Effector CD4-positive, alpha-beta T cell (primary cell): ENCODE data around the gene HSPG2.
"Not testable (repeated sequence)": the region's sequence is repeated elsewhere in the genome, so short reads cannot be mapped to it uniquely, and the experiment has no call there.

Experiments
- DNase-seq: peaks from one replicate; pipeline ENCODE4 v3.0.0-alpha.2; 2020

The HSPG2 gene

DNA sequence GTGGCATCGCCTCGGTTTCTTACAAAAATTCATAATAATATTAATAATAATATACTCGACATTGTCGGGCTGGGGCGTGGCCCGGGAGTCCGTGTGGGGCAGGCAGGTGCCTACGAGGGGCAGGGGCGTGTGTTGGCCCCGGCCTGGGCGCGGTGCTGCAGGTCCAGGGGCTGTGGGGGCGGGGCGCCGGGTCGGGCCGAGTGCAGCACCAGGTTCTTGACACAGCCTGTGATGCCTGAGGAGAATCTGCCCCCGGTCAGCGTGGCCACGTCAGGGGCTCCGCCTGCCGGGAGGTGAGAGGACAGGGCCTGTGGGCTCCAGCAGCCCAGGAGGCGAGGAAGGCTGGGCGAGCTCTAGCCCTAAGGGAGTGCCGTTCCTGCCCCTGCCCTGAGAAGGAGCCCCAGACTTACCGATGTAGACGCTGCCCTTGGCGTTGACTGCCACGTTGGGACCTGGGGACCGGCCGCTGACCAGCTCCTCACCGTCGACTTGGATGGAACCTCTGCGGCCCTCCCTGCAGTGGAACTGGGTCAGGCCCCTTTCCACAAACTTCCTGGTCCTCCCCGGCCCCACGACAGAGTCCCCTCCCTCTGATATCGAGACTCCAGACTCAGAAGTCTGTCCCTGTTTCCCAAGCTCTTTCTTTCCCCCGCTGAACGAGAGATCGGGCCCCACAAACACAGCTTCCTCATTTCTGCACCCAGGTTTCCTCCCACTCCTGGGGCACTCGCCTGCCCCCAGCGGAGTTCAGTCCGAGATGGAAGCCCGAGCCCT is 113.7 kb downstream of the HSPG2 start:
- no peak for DNase-seq

DNA sequence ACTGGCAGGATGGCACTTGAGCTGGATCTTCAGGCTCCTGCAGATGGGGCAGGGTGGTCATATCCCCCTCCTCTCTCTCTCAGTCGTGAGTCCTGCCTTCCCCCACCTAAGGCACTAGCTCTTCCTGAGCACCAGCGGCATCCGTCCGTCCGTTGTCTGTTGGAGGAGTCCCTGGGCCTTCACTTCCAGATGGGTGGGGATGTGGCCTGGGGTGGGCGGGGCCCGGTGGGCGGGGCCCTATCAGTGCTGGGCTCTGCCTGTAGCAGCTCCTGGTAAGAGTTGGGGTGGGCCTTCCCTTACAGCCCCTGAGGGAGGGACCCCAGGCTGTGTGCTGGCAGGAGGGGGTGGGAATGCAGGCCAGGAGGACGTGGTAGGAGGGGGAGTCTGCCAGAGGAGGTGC is 114.8 kb downstream of the HSPG2 start:
- DNase-seq, result no peak

- DNase-seq, result no peak
Observed at GRCh38 chr1:21821385-21822019, 115.6 kb downstream of the HSPG2 start.

DNA sequence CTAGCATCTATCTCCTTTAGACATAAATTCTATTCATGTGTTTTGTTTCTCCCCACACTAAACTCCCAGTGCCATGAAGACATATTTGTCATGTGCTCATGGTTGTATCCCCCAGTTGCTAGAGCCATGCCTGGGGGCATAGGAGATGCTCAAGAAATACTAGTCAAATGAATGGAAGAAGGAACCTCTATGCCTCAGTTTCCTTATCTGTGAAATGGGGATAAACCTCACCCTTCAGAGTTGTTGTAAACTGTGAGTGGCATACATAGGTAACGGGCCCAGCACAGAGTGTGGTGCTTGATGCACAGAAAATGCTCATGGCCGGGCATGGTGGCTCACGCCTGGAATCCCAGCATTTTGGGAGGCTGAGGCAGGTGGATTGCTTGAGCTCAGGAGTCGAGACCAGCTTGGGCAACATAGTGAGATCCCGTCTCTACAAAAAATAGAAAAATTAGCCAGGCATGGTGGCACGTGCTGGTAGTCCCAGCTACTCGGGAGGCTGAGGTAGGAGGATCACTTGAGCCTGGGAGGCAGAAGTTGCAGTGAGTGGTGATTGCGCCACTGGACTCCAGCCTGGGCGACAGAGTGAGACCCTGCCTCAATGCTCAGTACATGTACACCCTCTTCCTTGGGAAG is 116.4 kb downstream of the HSPG2 start:
- no peak for DNase-seq

- no peak for DNase-seq
Observed at GRCh38 chr1:21818656-21819055, 118.5 kb downstream of the HSPG2 start.

- DNase-seq, result no peak
Observed at GRCh38 chr1:21816602-21817302, 120.4 kb downstream of the HSPG2 start.

DNA sequence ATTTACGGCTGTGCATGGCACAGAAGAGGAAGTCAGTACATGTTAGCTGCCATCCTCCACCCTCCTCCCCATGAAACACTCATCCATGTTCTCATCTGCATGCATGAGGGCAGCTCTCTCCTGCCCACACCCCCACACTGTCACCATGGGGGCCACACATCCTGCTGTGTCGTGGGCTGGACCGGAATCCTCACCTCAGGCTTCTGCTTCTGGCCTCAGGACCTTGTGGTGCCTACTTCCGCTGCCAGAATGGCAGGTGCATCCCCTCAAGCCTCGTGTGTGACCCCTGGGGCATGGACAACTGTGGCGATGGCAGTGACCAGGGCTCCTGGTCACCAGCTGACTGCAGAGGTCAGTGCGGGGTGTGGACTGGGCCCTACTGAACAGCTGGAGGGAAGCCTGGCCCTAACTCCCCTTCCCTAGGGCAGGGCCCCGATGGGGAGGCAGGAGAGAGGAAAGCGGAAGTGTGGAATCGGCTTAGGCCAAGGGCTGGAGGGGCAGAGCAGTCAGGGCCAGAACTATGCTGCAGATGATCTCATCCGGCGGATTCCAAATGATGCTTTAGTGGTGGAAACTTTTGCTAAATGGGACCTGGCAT is 121.3 kb downstream of the HSPG2 start:
- DNase-seq, result no peak

DNA sequence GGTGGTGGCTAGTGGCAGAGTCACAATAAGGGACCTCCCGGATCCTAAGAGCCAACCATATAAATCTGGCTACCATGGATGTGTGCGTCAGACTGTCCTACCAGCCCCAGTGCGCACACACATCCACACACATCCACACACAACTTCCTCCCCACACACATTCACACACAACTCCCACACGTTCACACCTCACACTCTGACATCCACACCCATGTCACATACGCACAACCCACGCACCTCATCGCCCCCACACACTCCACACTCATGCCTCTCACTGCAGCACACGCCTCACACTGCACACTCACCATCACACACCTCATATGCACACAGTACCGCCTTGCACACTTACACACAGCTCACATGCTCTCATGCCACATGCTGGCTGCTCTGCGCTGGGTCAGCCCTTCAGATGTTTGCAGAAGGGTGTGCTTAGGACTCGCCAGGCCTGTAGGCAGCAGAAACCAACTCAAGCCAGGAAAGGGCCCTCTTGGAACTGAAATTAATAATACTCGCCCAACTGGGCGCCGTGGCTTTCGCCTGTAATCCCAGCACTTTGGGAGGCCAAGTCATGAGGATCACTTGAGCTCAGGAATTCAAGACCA is 122.0 kb downstream of the HSPG2 start:
- no peak for DNase-seq

DNA sequence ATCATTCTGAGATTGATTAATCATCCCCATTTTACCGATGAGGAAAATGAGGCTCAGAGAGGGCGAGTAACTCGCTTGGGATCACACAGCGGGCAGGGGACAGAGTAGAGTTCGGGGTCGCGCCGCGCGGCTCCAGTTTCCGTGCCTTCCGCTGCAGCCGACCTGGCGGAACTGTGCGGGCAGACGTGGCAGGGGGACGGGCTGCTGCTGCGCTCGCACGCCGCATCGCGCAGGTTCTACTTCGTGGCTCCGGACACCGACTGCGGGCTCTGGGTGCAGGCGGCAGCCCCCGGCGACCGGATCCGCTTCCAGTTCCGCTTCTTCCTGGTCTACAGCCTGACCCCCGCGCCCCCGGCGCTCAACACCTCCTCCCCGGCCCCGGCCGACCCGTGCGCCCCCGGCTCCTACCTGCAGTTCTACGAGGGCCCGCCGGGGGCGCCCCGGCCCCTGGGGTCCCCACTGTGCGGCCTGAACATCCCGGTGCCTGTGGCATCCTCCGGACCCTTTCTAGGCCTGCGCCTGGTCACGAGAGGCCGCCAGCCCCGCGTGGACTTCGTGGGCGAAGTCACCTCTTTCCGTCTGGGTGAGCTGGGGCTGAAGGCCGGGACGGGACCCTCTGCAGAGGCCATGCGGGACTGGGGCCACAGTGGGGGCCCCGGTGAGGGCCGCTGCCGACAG is 122.7 kb downstream of the HSPG2 start:
- DNase-seq, result no peak

- DNase-seq, result no peak
Observed at GRCh38 chr1:21813542-21813941, 123.6 kb downstream of the HSPG2 start.

DNA sequence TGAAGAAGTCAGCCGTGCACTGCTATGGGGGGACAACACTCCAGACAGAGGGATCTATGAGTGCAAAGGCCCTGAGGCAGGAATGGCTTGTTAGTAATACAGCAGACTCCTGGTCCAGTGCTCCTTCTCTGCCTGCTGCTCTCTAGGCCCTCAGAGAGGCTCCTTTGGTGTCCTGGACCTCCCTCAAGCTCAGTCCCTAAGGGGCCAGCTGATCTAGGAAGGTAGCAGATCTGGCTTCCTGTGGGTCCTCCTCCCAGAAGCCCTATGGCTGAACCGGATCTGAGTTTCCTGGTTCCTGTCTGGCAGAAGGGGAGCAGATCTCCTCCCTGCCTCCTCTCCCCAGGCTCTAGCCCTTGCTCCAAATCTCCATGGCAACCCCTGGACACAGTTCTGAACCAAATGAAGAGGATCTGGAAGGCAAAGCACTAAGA is 125.2 kb downstream of the HSPG2 start, which contains the start of gene LDLRAD2:
Gene LDLRAD2, plus strand, starts transcription at position 391 of the 431 bp plus-strand sequence. CDS start 187 bp downstream, outside the sequence.
- no peak for DNase-seq

DNA sequence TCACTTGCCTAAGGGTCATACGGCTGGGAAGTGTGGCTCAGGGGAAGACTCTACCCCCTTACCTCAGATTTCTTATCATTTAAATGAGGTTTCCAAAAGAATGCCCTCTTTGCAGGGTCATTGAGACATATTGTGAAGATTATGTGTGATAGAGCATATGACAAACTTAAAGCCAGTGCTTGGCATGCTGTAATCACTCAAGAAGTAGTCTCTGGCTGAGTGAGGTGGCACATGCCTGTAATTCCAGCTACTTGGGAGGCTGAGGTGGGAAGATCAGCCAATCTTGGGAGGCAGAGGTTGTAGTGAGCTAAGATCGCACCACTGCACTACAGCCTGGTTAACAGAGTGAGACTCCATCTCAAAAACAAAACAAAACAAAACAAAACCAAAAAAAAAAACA is 132.6 kb downstream of the HSPG2 start:
- no peak for DNase-seq

DNA sequence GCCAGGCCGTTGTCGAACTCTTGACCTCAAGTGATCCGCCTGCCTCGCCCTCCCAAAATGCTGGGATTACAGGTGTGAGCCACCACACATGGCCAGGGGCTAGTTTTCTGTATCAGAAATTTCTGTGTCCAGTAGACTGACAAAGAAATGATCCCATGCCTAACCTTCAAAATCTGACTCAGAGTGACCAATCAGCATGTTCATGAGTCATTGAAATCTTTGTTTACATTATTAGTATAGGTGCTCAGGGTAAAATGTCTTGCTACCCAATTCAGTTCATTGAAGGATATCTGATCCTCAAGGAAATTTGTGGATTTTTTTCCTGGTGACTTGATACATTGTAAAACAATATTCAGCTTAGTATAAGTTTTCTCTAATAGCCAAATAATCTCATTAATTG is 136.0 kb downstream of the HSPG2 start:
- no peak for DNase-seq

- no peak for DNase-seq
Observed at GRCh38 chr1:21799730-21800129, 137.4 kb downstream of the HSPG2 start.

DNA sequence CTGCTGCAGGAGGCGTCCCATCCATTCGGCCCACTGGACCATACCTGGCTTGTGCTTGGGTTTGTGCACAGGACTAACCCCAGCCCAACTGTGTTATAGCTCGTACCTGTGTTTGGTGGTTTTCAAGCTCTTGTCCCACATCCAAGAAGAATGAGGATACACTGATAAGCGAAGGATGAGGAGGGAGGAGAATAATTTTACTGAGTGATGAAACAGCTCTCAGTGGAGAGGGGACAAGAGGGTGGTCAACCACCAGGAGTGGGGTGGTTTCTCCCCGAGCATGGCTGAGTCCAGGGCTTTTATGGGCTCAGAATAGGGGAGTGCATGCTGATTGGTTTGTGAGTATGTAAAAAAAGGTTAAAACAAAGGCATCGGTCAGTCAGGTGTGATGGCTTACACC is 142.0 kb downstream of the HSPG2 start:
- no peak for DNase-seq

- DNase-seq, result no peak
Observed at GRCh38 chr1:21794656-21795055, 142.5 kb downstream of the HSPG2 start.

- no peak for DNase-seq
Observed at GRCh38 chr1:21793104-21793503, 144.0 kb downstream of the HSPG2 start.

GRCh38 chr1:21786640-21787039 is 150.5 kb downstream of the HSPG2 start:
- no peak for DNase-seq

GRCh38 chr1:21785764-21786163 is 151.3 kb downstream of the HSPG2 start:
- DNase-seq, result not testable (repeated sequence)

- no peak for DNase-seq
Observed at GRCh38 chr1:21783679-21784603, 153.2 kb downstream of the HSPG2 start.
